Activated CD4-positive, alpha-beta T cell treated with anti-CD3 and anti-CD28 coated beads for 24 hours (primary cell): Measurements from ENCODE around the gene ITGAE.

Source experiments
- DNase-seq, 2 donors: peaks; one replicate each; pipeline ENCODE4 v3.0.0-alpha.2; 2020; ENCODE audit warnings: low read depth in 2 of 2

ITGAE gene

GRCh38 chr17:3667366-3668278, 133.4 kb downstream of the ITGAE start:
- DNase-seq: no peak

DNA sequence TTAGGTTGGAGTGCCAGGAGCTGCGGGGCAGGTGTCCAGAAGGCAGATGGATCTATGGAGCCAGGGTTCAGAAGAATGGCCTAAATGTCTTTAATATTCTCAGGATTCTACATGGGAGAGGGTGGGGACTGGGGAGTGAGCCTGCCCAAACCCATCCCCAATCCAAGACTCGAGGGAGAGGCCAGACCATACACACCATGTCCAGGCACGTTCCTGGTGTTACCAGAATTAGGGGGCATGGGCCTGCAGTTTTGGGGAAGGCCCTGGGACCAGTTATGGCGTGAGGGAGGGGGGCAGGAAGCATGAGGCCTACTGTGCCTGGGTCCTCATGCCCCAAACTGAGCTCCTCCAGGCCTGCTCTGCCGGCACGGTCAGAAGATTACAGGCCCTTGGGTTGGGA, 134.5 kb downstream of the ITGAE start:
- no peak for DNase-seq

DNA sequence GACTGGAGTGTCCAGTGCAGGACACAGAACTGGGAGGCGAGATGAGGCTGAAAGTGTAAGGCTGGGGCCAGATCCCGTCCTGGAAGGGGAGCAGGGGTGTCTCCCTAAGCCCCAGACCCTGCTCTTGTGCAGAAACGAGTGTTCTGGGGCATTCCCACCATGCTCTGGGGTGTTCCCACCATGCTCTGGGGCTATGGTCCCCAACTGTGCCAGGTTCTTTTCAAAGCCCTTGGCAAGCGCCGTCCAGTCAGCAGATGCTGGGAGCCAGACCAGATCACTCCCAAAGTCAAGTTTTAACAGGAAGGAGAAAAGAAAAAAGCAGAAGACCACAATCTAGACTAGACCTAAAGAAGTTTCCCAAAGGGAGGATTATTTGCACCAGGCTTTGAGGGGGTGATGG, 135.2 kb downstream of the ITGAE start:
- DNase-seq: no peak
